Eye (tissue), 1 donor: ENCODE measurements around the gene FIZ1.
"Not testable (repeated sequence)": the region's sequence is repeated elsewhere in the genome, so short reads cannot be mapped to it uniquely, and the experiment has no call there.

ENCODE experiments used
- DNase-seq: peaks from one replicate; pipeline ENCODE4 v3.0.0-alpha.2; 2015

The FIZ1 gene

DNA sequence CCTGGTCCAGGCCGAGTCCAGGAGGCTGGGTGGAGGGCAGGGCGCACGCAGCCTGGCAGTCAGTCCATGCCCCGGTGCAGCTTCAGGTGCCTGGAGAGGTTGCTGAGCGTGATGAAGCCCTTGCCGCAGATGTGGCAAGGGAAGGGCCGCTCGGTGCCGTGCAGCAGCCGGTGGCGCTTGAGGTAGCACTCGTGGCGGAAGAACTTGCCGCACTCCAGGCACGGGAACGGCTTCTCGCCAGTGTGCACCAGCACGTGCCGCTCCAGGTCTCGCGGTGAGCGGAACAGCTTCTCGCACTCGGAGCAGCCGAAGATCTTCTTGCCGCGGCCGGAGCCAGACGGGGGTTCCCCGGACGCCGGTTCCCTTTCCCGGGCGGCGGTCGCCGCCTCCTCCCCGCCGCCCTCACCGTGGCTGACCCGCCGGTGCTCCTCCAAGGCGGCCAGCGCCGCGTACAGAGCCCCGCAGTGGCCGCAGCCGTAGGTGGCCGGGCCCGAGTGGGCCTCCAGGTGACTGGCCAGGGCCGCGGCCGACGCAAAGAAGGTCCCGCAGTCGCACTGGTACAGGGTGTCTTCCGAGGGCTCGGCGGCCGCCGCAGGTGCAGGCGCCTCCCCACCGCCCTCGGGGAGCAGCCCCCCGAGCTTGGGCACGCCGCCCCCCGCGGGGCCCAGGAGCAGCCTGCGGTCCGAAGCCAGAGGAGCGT is 6.8 kb downstream of the FIZ1 start:
- no peak for DNase-seq

DNA sequence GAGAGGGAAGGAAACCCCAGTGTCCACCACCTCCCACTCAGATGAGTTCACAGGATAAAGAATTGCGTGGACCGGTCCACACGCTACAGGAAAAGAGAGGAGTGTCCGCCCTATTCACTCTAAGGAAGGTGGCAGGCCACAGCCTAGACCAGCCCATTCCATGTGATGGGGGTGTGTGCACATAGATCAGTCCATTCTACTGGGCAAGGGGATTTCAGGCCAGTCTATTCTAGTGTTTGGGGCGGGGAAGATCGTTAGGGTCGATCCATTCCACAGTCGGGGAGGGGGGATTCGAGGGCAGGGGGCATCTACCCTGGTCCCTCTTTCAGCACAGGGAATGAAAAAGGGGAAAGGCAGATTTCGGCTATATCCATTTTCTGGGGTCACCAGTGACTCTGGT is 7.8 kb downstream of the FIZ1 start:
- no peak for DNase-seq

DNA sequence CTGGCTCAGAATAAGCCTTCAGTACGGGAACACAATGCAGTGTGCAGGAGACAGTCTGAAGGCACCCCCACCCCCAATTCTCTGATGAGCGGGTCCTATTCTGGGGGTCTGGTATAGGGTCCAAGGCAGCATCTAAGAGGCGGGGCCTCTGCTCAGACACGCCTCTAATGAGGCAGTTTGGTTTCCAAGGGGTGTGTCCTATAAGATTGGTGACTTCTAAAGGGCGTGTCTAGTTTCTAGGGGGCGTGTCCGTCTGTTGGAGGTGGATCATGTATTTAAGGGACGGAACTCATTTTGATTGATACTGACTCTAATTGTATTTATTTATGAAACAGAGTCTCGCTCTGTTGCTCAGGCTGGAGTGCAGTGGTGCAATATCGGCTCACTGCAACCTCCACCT is 8.7 kb downstream of the FIZ1 start:
- DNase-seq: no peak

DNA sequence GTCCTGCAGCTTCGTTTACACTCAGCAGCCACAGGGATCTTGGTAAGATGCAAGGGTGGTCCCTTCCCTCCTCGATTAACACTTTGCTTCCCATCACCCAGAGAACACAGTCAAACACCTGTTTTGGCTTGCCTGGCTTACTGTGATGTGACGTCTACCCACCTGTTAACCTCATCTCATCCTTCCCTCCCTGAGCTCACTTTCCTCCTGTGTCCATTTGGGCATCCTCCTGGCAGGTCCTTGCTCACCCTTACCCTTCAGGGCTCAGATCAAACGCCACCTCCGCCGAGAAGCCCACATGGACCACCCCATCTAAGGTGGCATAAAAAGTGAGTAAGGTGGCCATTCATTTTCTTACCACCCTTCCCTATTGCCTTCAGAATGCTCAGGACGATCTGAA is 9.2 kb downstream of the FIZ1 start:
- DNase-seq: no peak

- no peak for DNase-seq
Observed at GRCh38 chr19:55588738-55589137, 10.6 kb downstream of the FIZ1 start.

GRCh38 chr19:55586976-55587668 is 12.2 kb downstream of the FIZ1 start:
- DNase-seq: peak; percentile 98

GRCh38 chr19:55585658-55586339 is 13.5 kb downstream of the FIZ1 start:
- peak; percentile 92 for DNase-seq

DNA sequence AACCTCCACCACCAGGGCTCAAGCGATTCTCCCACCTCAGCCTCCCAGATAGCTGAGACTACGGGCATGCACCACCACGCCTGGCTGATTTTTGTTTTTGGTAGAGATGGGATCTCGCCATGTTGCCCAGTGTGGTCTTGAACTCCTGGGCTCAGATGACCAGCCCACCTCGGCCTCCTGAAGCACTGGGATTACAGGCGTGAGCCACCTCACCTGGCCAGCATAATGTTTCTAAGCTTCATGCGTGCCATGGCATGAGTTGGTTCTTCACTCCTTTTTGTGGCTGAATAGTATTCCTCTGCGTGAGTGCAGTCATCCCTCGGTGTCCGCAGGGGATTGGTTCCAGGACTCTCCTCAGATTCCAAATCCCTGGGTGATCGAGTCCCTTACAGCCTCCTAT is 14.4 kb downstream of the FIZ1 start:
- no peak for DNase-seq

DNA sequence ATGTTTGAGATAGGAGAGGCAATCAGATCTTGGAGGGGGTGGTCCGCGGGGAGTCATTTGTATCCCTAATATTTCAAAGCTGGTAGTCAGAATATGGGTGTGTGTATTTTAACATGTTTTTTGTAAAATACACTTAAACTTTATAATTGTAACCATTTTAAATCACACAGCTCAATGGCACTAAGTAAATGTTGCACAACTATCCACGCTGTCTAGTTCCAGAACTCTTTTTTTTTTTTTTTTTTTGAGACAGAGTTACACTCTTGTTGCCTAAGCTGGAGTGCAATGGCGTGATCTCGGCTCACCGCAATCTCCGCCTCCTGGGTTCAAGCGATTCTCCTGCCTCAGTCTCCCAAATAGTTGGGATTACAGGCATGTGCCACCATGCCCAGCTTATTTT is 15.4 kb downstream of the FIZ1 start:
- DNase-seq: not testable (repeated sequence)

DNA sequence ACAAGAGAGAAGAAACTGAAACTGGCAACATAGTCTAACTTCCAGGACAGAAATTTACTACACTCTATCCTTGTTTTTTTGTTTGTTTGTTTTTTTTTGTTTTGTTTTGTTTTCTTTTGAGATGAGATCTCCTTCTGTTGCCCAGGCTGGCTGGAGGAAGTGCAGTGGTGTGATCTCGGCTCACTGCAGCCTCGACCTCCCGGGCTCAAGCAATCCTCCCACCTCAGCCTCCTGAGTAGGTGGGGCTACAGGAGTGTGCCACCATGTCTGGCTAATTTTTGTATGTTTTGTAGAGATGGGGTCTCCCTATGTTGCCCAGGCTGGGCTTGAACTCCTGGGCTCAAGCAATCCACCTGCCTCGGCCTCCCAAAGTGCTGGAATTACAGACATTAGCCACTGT is 17.0 kb downstream of the FIZ1 start:
- not testable (repeated sequence) for DNase-seq

DNA sequence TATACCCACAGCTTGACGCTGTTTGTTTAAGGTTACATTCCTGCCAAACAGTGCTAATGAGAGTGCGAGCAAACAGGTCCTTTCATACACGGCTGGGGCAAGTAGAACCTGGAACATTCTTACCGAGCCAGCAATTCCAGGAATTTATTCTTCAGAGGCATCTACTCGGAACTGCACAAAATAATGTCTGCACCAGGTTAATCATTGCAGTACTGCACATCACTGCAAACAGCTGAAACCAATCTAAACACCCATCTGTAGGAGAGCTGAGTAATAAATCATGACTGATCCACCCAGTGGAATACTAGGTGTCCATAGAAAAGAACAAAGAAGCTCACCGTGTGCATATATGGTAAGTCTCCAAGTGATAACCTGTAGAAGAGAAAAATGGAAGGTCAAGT is 17.5 kb downstream of the FIZ1 start:
- DNase-seq: no peak

DNA sequence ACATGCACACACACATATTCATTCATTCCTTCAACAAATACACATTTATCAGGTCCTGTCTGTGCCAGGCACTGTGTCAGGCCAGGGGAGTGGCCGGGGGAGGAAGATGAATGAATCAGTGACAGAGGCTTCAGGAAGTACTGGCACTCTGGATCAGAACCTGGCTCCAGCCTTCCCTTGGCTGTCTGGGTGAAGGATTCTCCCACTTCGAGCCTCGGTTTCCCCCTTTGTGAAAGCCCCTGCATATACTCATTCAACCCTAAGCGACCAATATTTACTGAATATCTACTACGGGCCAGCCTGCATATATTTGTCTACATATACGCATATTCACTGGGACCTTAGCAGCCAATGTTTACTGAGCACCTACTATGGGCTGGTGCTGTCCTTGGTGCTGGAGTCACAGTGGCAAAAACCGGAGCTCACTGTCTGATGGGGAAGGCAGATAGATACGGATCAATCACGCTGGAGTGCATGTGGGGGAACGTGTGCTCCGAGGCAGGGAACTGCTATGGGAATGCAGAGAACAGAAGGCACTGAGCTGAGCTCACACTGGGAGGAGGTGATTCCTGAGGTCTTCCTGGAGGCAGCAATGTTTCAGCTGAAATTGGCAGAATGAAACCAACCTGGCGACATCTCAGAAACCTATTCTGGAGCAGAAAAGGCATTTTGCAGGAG is 18.0 kb downstream of the FIZ1 start:
- DNase-seq: no peak

GRCh38 chr19:55580628-55581144 is 18.6 kb downstream of the FIZ1 start, which contains the start of gene ZNF579:
ZNF579 (minus strand) TSS chr19:55580848; CDS start chr19:55579639, 1,209 bp downstream.
- DNase-seq: peak; percentile 96

DNA sequence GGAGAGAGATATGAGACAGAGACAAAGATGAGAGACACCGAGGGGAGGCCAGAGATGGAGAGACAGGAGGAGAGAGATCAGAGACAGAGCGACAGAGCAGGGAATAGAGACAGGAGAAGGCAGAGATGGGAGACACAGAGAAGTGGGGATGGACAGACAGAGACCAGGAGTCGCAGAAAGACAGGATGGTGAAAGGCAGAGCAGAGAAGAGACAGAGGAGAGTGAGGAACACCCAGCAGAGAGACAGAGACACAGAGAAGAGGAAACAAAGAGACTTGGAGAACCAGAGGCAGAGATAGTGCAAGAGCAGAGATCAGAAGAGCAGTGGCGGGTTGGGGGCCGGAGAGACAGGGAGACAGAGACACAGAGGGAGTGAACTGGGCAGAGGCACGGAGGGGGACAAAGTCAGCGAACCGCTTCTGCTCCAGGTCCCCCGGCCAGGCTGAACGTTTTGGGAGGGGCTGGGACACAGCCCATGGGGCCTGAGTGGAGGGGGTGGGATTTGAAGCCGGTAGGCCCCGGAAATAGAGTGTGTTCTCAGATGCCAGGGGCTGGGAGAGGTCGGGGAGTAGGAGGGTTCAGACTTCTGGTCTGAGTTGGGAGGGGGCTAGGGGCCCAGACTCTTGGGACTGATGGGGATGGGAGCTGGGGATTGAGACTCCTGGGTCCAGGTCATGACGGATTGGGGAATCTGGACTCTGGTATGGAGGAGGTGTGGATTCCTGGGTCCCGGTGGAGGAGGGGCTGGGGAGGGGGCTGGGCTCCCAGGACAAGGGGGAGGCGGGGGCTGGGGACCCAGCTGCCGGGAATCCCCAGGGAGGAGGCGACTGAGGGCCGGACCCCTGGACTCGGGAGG is 19.3 kb downstream of the FIZ1 start:
- peak; percentile 59 for DNase-seq

DNA sequence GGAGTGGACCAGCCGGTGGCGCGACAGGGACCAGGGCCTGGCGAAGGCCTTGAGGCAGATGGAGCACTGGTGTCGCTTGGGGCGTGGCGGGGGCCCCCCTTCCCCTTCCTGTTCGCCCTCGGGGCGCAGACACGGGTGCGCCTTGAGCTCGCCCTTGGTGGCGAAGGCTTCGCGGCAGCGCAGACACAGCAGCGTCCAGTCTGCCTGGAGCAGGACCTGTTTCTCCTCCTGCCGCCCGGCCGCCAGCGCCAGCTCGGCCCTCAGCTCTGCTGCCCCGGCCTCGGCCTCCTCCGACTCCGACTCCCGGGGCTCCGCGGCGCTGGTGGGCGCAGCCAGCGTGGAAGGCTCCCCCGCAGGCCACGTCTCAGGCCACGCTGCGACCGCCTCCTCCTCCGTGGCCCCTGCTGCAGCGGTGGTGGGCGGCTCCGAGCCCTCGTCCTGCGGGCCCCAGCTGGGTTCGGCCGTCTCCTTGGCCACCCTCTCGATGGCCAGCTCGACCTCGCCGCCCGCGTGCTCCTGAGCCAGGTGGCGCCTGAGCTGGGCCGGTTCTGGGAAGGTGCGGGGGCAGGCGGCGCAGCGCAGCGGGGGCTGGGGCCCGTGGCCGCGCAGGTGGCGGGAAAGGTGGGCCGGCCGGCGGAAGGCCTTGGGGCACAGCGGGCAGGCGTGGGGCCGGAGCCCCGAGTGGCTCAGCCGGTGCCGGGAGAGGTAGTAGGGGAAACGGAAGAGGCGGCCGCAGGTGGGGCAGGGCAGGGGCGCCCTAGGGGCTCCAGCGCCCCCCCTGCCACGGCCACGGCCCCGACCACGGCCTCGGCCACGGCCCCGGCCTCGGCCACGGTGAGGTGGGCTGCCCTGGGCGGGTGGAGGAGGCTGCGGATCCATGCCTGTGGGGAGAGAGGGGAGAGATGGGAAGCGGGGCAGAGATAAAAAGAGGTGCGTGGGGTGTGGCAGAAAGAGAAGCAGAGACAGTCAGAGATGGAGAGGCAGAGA is 20.3 kb downstream of the FIZ1 start:
- DNase-seq: no peak

DNA sequence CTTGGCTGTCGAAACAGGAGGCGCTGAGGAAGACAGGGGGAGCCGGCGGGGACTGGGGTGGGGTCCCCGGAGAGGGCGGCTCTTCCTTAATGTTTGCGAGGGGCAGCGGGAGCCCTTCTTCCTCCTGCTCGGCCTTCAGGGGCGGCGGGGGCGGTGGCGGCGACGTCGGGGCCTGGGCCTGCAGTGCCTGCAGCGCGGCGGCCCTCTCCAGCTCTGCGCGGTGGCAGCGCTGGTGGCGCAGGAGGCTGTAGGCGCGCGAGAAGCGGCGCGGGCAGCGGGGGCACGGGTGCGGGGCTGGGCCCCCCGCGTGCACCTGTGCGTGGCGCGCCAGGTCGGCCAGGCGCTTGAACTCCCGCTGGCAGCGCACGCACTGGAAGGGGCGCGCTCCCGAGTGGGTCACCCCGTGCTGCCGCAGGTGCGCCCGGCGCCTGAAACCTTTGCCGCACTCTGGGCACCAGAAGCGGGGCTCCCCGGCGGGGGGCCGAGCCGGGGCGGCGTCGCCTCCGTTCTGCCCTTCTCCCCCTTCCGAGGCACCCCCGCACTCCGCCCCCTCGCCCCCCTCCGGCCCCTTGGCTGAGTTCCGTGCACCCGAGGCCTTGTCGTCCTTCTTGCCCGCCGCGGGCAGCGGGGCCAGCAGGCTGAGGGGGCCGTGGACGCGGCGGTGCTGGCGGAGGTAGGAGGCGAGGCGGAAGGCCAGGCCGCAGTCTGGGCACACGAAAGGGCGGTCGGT is 21.1 kb downstream of the FIZ1 start:
- DNase-seq: no peak

GRCh38 chr19:55576746-55577145 is 22.6 kb downstream of the FIZ1 start:
- DNase-seq: no peak

DNA sequence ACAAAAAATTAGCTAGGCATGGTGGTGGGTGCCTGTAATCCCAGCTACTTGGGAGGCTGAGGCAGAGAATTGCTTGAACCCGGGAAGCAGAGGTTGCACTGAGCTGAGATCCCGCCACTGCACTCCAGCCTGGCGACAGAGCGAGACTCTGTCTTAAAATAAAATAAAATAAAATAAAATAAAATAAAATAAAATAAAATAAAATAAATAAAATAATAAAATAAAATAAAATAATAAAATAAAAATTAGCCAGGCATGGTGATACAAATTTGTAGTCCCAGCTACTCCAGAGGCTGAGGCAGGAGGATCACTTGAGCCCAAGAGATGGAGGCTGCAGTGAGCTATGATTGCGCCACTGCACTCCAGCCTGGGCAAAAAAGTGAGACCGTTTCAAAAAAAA is 25.4 kb downstream of the FIZ1 start:
- DNase-seq: not testable (repeated sequence)

DNA sequence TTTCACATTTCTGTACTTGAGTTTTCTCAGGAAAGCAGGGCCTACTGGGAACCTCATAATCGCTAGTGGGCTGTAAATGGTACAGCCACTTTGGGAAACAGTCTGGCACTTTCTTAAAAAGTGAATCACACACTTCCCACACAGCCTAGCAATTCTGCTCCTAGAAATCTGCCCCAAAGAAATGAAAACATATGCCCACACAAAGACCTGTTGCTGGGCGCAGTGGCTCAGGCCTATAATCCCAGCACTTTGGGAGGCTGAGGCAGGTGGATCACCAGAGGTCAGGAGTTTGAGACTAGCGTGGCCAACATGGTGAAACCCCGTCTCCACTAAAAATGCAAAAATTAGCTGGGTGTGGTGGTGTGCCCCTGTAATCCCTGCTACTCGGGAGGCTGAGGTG is 29.8 kb downstream of the FIZ1 start:
- not testable (repeated sequence) for DNase-seq

DNA sequence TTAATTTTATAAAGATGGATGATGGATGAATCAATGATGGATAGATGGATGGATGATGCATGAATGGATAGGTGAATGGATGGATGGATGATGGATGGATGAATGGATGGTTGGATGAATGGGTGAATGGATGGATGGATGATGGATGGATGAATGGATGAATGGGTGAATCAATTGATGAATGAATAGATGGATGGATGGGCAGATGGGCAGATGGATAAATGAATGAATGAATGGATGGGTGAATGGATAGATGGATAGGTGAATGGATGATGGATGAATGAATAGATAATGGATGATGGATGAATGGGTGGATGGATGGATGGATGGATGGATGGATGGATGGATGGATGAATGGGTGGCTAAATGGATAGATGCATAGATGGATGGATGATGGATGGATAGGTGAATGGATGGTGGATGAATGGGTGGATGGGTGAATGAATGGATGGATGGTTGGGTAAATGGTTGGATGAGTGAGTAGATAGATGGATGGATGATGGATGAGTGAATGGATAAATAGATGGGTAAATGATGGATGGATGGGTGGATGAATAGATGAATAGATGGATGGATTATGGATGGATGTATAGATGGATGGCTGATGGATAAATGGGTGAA is 31.5 kb downstream of the FIZ1 start:
- no peak for DNase-seq
